ENCODE measurements around the gene TTC28.
A peak's percentile ranks its signal among the peaks of the same experiment; 100 is the strongest.

The TTC28 gene

DNA sequence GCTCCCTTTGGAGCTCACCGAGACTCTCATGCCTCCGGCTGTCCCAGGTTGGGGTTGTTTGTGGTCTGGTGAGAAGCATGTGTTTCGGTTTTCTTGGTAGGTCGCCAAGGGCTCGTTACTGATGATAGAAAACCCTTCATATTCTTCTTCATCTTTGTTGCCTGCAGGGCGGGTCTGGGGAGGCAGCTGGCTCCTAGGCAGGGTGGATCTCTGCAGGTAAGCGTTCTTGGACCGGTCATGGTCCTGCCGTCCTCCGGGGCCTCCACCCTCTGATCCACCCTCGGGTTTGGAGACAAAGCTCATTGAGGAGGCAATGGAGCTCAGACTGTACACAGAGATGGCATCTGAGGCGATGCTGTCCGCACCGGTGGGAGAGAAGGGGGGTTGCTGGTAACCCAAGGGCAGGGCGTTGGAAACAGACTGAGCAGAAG, 696.3 kb downstream of the TTC28 start:
- TF ChIP-seq, protein P1, sequence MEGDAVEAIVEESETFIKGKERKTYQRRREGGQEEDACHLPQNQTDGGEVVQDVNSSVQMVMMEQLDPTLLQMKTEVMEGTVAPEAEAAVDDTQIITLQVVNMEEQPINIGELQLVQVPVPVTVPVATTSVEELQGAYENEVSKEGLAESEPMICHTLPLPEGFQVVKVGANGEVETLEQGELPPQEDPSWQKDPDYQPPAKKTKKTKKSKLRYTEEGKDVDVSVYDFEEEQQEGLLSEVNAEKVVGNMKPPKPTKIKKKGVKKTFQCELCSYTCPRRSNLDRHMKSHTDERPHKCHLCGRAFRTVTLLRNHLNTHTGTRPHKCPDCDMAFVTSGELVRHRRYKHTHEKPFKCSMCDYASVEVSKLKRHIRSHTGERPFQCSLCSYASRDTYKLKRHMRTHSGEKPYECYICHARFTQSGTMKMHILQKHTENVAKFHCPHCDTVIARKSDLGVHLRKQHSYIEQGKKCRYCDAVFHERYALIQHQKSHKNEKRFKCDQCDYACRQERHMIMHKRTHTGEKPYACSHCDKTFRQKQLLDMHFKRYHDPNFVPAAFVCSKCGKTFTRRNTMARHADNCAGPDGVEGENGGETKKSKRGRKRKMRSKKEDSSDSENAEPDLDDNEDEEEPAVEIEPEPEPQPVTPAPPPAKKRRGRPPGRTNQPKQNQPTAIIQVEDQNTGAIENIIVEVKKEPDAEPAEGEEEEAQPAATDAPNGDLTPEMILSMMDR (IDR thresholded peaks at IDR 0.05): no peak
- H3K4me1 Mint-ChIP-seq: peaks cover 21% of the 10 kb centered on the region
- no peak for DNase-seq
- no peak overlapping the region for H3K4me3 Mint-ChIP-seq
- H3K27ac Mint-ChIP-seq: peak overlapping the region; percentile 23
- no peaks in the 10 kb centered on the region for H3K9me3 Mint-ChIP-seq
- no peaks in the 10 kb centered on the region for H3K27me3 Mint-ChIP-seq (ENCODE audit: low read depth, poor library complexity)
- H3K36me3 Mint-ChIP-seq (ENCODE audit: low read depth): peaks cover 48% of the 10 kb centered on the region

DNA sequence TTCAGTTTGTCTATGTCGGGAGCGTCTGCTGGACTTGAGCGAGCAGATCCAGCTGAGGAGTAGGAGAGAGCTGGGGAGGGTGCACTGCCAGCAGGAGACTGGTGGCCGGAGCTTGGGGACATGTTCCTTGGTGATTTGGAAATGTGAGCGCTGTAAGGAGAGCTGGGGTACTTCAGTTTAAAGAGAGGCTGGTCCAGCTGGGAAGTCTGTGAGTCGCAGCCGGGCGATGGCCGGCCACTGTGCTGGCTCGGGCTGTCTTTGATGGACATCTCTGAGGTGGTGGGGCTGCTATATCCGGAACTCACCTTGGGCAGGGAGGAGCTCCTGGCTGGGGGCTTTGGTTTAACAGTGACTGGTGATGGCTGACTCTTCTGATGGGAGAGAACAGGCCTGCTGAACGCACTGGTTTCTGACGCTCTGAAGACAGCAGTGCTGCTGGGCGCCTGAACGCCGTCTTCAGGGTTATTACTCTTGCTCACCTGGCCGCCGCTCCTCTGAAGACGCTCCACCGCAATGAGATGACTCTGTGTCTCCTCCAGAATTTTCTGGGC, 696.9 kb downstream of the TTC28 start:
- Mint-ChIP-seq H3K4me1 (peaks cover 21% of the 10 kb centered on the region), H3K36me3 (ENCODE audit: low read depth) (peaks cover 49% of the 10 kb centered on the region), H3K27me3 (ENCODE audit: low read depth, poor library complexity) (no peaks in the 10 kb centered on the region), H3K4me3 (no peak overlapping the region), H3K9me3 (no peaks in the 10 kb centered on the region), H3K27ac (peak overlapping the region; percentile 71)
- no peak for DNase-seq
- TF ChIP-seq, protein P1 (IDR thresholded peaks at IDR 0.05): no peak

DNA sequence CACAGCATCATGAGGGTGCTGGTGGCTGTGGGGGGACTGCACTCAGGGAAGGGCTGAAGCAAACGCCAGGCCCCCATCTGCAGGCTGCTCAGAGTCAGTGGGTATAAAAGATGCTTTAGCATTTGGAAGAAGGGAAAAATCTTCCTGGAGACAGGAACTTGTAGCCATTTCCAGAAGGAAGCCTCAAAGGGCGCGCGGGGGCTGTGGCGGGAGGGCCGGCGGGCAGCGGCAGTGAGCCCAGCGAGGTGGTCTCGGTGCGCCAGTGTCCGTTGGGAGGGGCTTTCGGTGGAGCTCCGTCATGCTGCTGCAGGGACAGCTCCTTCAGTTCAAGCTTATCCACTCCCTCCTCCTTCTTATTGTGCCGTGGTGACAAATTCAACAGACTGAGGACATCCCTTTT, 697.5 kb downstream of the TTC28 start:
- TF ChIP-seq, protein P1 (IDR thresholded peaks at IDR 0.05): no peak
- H3K27me3 Mint-ChIP-seq (ENCODE audit: low read depth, poor library complexity): no peaks in the 10 kb centered on the region
- H3K36me3 Mint-ChIP-seq (ENCODE audit: low read depth): peaks cover 51% of the 10 kb centered on the region
- H3K4me3 Mint-ChIP-seq: no peak overlapping the region
- DNase-seq: no peak
- peak overlapping the region; percentile 71 for H3K27ac Mint-ChIP-seq
- no peaks in the 10 kb centered on the region for H3K9me3 Mint-ChIP-seq
- peaks cover 19% of the 10 kb centered on the region for H3K4me1 Mint-ChIP-seq

DNA sequence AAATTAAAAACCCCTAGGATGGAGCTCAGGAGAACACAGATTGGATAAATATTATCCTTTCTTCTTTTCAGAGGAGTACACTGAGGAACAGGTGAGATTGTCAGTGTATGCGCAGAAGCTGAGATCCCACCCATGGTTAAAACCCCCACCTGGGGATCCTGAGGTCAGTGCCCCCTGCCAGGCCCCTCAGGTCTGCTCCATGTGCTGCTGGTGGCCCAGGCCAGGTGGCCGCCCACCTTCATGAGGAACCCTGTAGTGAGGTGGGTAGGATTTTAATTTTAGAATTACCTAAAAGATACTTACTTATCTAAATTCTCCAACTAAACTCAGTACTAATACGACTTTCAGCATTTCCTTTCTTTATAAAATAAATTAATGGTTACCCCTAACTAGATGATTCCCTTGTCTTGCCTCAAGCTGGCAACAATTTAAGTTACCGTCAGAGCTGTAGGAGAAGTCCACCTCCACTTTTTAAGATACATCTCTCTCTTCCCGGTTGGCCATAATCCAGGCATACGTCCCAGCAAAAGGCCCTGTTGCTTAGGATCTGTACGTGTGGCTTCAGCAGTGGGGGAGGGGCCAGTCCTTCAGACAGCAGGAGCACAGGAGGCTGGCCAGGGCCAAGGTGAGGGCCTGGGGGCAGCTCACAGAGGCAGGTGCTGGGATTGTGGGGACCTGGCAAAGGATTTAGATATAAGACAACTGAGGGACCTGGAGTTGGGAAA, 699.1 kb downstream of the TTC28 start:
- no peak overlapping the region for H3K27ac Mint-ChIP-seq
- no peaks in the 10 kb centered on the region for H3K27me3 Mint-ChIP-seq (ENCODE audit: low read depth, poor library complexity)
- TF ChIP-seq, protein P1 (IDR thresholded peaks at IDR 0.05): no peak
- no peak overlapping the region for H3K4me3 Mint-ChIP-seq
- DNase-seq: peak; percentile 42
- H3K4me1 Mint-ChIP-seq: peaks cover 17% of the 10 kb centered on the region
- H3K36me3 Mint-ChIP-seq (ENCODE audit: low read depth): peaks cover 42% of the 10 kb centered on the region
- no peaks in the 10 kb centered on the region for H3K9me3 Mint-ChIP-seq

DNA sequence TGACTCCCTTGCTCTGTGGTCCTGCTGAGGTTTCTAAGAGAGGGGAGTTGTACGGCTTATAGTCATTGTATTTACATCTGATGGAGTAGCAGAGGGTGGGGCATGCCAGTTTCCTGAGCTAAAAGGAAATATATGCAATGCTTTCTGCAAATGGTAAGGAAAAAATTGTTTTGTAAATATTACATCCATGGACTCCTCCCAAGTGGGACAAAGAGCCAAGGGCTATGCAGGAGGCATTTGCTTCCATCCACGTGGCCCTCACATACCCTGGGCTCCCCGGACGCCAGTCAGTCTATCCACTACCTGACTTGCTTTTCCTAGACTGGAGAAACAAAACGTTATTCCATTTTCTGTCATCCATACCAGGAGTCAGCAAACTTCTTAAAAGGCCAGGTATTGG, 700.8 kb downstream of the TTC28 start:
- Mint-ChIP-seq H3K9me3 (no peaks in the 10 kb centered on the region), H3K27me3 (ENCODE audit: low read depth, poor library complexity) (no peaks in the 10 kb centered on the region), H3K36me3 (ENCODE audit: low read depth) (peaks cover 24% of the 10 kb centered on the region), H3K4me3 (no peak overlapping the region), H3K27ac (no peak overlapping the region), H3K4me1 (peaks cover 29% of the 10 kb centered on the region)
- no peak for DNase-seq
- TF ChIP-seq, protein P1 (IDR thresholded peaks at IDR 0.05): no peak

DNA sequence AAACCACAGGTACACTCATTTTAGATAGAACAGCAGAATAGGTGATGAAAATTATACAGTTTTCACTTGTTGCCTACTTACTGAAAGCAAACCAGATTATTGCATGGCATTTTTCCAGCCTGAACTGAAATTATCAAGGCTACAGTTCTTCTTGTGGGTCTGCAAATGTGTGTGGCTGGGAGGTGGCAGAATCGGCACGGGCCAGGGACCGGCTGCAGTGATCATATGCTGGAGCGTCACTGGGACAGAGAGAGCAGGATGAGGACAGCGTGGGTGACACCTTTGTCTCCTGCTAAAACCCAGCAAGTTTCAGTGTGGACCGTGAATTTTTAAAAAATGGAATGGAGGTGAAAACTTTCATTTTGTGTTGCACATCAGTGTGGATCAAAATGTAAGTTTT, 701.3 kb downstream of the TTC28 start:
- peaks cover 19% of the 10 kb centered on the region for H3K36me3 Mint-ChIP-seq (ENCODE audit: low read depth)
- H3K27me3 Mint-ChIP-seq (ENCODE audit: low read depth, poor library complexity): no peaks in the 10 kb centered on the region
- TF ChIP-seq, protein P1 (IDR thresholded peaks at IDR 0.05): no peak
- H3K4me3 Mint-ChIP-seq: no peak overlapping the region
- DNase-seq: no peak
- no peak overlapping the region for H3K27ac Mint-ChIP-seq
- H3K4me1 Mint-ChIP-seq: peaks cover 31% of the 10 kb centered on the region
- no peaks in the 10 kb centered on the region for H3K9me3 Mint-ChIP-seq
